SK-N-SH (cell line): Measurements from ENCODE around the gene HRH1. TPM values are rescaled to one million over a fixed set of nuclear protein-coding genes. Genes with fewer than 3 reads are reported as not detected.

Experiments
- CTCF ChIA-PET: fragments of 300-600, 350-600 bp; formaldehyde crosslinking; extraction: SDS; loops from one replicate; lab custom pipeline; 2021; lab: Yijun Ruan, JAX
- POLR2A ChIA-PET: fragments of 350-600 bp; sonication (Branson Sonifier 250); formaldehyde crosslinking; extraction: SDS; loops from one replicate; lab custom pipeline; 2020; ENCODE audit warnings: antibody characterized with exemption, inconsistent platforms; lab: Yijun Ruan, JAX
- DNase-seq: peaks from one replicate; pipeline ENCODE4 v3.0.0; 2012
- H2AFZ ChIP-seq: fragments of 200-600 bp; sonication (generic); 2 replicates; pipeline ENCODE4 v1.8.1; 2016; ENCODE audit warnings: antibody characterized with exemption, mild to moderate bottlenecking, low read depth
- H3F3A ChIP-seq: fragments of 200-600 bp; sonication (generic); replicated peaks from 2 replicates; pipeline ENCODE3; 2016; ENCODE audit warnings: antibody characterized with exemption, mild to moderate bottlenecking; ENCODE audit not compliant: insufficient read depth
- H3K27ac ChIP-seq, 2 experiments: fragments of 200-500 bp in 1 of 2; fragments of 200-600 bp in 1 of 2; sonication (Bioruptor generic) in 1 of 2; sonication (generic), shearing (Covaris generic) in 1 of 2; 2 replicates each; pipeline versions ENCODE4 v1.5.1 to v1.6.1; 2014 to 2016; ENCODE audit warnings: low read depth in 2 of 2, inconsistent platforms in 1 of 2, low read length in 1 of 2, mild to moderate bottlenecking in 1 of 2, mixed read lengths in 1 of 2
- H3K27me3 ChIP-seq: fragments of 200-600 bp; sonication (generic), shearing (Covaris generic); 2 replicates; pipeline ENCODE4 v1.6.1; 2016; ENCODE audit warnings: mixed run types; ENCODE audit not compliant: insufficient read depth
- H3K36me3 ChIP-seq, 2 experiments: fragments of 200-500 bp in 1 of 2; fragments of 200-600 bp in 1 of 2; sonication (Bioruptor generic) in 1 of 2; sonication (generic) in 1 of 2; replicated peaks in 1 of 2; 2 replicates each; pipeline versions ENCODE3 to v1.5.1; 2014 to 2016; ENCODE audit warnings: low read length in 1 of 2, mild to moderate bottlenecking in 1 of 2; ENCODE audit not compliant: insufficient read depth in 2 of 2, control insufficient read depth in 1 of 2
- H3K4me1 ChIP-seq, 2 experiments: fragments of 200-500 bp in 1 of 2; fragments of 200-600 bp in 1 of 2; sonication (Bioruptor generic) in 1 of 2; sonication (generic), shearing (Covaris generic) in 1 of 2; 2 replicates each; pipeline versions ENCODE4 v1.5.1 to v1.6.1; 2014 to 2016; ENCODE audit warnings: low read depth in 1 of 2, low read length in 1 of 2, mixed run types in 1 of 2; ENCODE audit not compliant: insufficient read depth in 2 of 2, control insufficient read depth in 1 of 2
- H3K4me2 ChIP-seq: fragments of 200-600 bp; sonication (generic), shearing (Covaris generic); 2 replicates; pipeline ENCODE4 v1.6.1; 2017; ENCODE audit warnings: mixed run types
- H3K4me3 ChIP-seq, 2 experiments: fragments of 200-500 bp in 1 of 2; fragments of 200-600 bp in 1 of 2; sonication (Bioruptor generic) in 1 of 2; sonication (generic), shearing (Covaris generic) in 1 of 2; 2 replicates each; pipeline versions ENCODE4 v1.5.1 to v1.8.1; 2014 to 2016; ENCODE audit warnings: low read depth in 2 of 2, inconsistent platforms in 1 of 2, low read length in 1 of 2, mild to moderate bottlenecking in 1 of 2, mixed read lengths in 1 of 2, moderate library complexity in 1 of 2
- H3K79me2 ChIP-seq: fragments of 200-600 bp; sonication (generic); 2 replicates; pipeline ENCODE4 v1.8.1; 2017; ENCODE audit warnings: mild to moderate bottlenecking; ENCODE audit not compliant: insufficient read depth
- H3K9ac ChIP-seq: fragments of 200-600 bp; sonication (generic); 2 replicates; pipeline ENCODE4 v1.6.1; 2017; ENCODE audit warnings: mixed run types
- H3K9me2 ChIP-seq: fragments of 200-600 bp; sonication (generic); 2 replicates; pipeline ENCODE4 v1.6.1; 2017; ENCODE audit warnings: mixed run types
- H3K9me3 ChIP-seq: fragments of 200-600 bp; sonication (generic); 2 replicates; pipeline ENCODE4 v1.6.1; 2017; ENCODE audit warnings: mixed run types, mild to moderate bottlenecking, moderate library complexity
- H4K20me1 ChIP-seq: fragments of 200-600 bp; sonication (generic); 2 replicates; pipeline ENCODE4 v1.6.1; 2017; ENCODE audit warnings: mild to moderate bottlenecking, mixed run types; ENCODE audit not compliant: insufficient read depth
- CHD2 ChIP-seq: fragments of 150-350 bp; IDR thresholded peaks from 2 replicates; pipeline ENCODE4 v1.6.1; 2018; ENCODE audit warnings: low read length; ENCODE audit not compliant: partially characterized antibody
- ELF1 ChIP-seq: IDR thresholded peaks from 2 replicates; pipeline ENCODE4 v1.4.0; 2012
- EP300 ChIP-seq, 2 experiments: IDR thresholded peaks; 2 replicates each; pipeline versions ENCODE4 v1.4.0 to v1.6.1; 2012; ENCODE audit warnings: borderline replicate concordance in 1 of 2, low read depth in 1 of 2, low read length in 1 of 2
- FOXM1 ChIP-seq: IDR thresholded peaks from 2 replicates; pipeline ENCODE4 v1.4.0; 2012; ENCODE audit warnings: low read depth, mild to moderate bottlenecking
- GABPA ChIP-seq: IDR thresholded peaks from 2 replicates; pipeline ENCODE4 v1.4.0; 2012; ENCODE audit warnings: low read depth, mild to moderate bottlenecking
- JUND ChIP-seq: IDR thresholded peaks from 2 replicates; pipeline ENCODE4 v1.4.0; 2012
- MAX ChIP-seq: IDR thresholded peaks from 2 replicates; pipeline ENCODE4 v1.4.0; 2012; ENCODE audit warnings: low read depth
- MXI1 ChIP-seq: IDR thresholded peaks from 2 replicates; pipeline ENCODE4 v1.6.1; 2012; ENCODE audit warnings: mild to moderate bottlenecking, low read depth, low read length, improper control_type of control experiment
- NFIC ChIP-seq: IDR thresholded peaks from 2 replicates; pipeline ENCODE4 v1.4.0; 2012; ENCODE audit warnings: borderline replicate concordance
- NRF1 ChIP-seq: IDR thresholded peaks from 2 replicates; pipeline ENCODE4 v1.6.1; 2012; ENCODE audit warnings: low read depth, mild to moderate bottlenecking, low read length
- POLR2AphosphoS5 ChIP-seq: IDR thresholded peaks from 2 replicates; pipeline ENCODE4 v1.6.1; 2012; ENCODE audit warnings: low read depth, low read length
- RAD21 ChIP-seq: IDR thresholded peaks from 2 replicates; pipeline ENCODE4 v1.6.1; 2012; ENCODE audit warnings: mild to moderate bottlenecking, low read length
- RCOR1 ChIP-seq: fragments of 150-350 bp; IDR thresholded peaks from 2 replicates; pipeline ENCODE4 v1.6.1; 2017; ENCODE audit warnings: antibody characterized with exemption, low read length
- RFX5 ChIP-seq: IDR thresholded peaks from 2 replicates; pipeline ENCODE4 v1.6.1; 2012; ENCODE audit warnings: mild to moderate bottlenecking, improper control_type of control experiment, low read length
- SMC3 ChIP-seq: IDR thresholded peaks from 2 replicates; pipeline ENCODE4 v1.6.1; 2012; ENCODE audit warnings: low read depth, low read length, improper control_type of control experiment
- TAF1 ChIP-seq: IDR thresholded peaks from 2 replicates; pipeline ENCODE4 v1.6.1; 2012; ENCODE audit warnings: low read depth, mild to moderate bottlenecking, low read length, moderate library complexity, borderline replicate concordance
- TCF12 ChIP-seq: IDR thresholded peaks from 2 replicates; pipeline ENCODE4 v1.4.0; 2012
- USF1 ChIP-seq: IDR thresholded peaks from 2 replicates; pipeline ENCODE4 v1.4.0; 2012; ENCODE audit warnings: low read depth, borderline replicate concordance
- ZBTB33 ChIP-seq: IDR thresholded peaks from 2 replicates; pipeline ENCODE4 v1.4.0; 2012; ENCODE audit warnings: low read depth, borderline replicate concordance
- WGBS: methylation state at CpG from one replicate; pipeline ENCODE4 v1.1.6; 2017; ENCODE audit warnings: low lambda C conversion rate; 5-methylcytosine and 5-hydroxymethylcytosine counted together
- polyA plus RNA-seq, 3 experiments: library from polyadenylated mRNA; depleted of rRNA; stranded (reverse); fragments of >200 nt; gene quantifications; 2 replicates each; pipeline ENCODE4 v1.2.3, GENCODE V29; 2012

The HRH1 gene
- polyA plus RNA-seq, 1 of the 3 experiments (the other 2 are of a cell fraction) = 6.2 TPM

GRCh38 chr3:11269007-11269406 lies 114.7 kb downstream of the HRH1 start:
- Histone ChIP-seq H3K27ac (no peak overlapping the region), H3K4me3 (no peak overlapping the region), H4K20me1 (no peaks in the 10 kb centered on the region), H3K27me3 (no peaks in the 10 kb centered on the region), H3K9me2 (no peaks in the 10 kb centered on the region), H3K36me3 (no peaks in the 10 kb centered on the region), H3K4me2 (no peak overlapping the region), H3K4me1 (peaks cover 10 to 15% of the 10 kb centered on the region in 2 experiments; a peak in 3 of 4 replicates), H3F3A (no peaks in the 10 kb centered on the region), H3K79me2 (peaks cover 19% of the 10 kb centered on the region), H2AFZ (no peak overlapping the region), H3K9ac (no peak overlapping the region), H3K9me3 (no peaks in the 10 kb centered on the region)
- DNase-seq = no peak
- CTCF ChIA-PET = no interaction called here
- no peak for TF ChIP-seq ZBTB33
- no peak for TF ChIP-seq FOXM1
- WGBS = 77% methylated on average over 9 of the region's 9 CpGs
- POLR2A ChIA-PET = no interaction called here

- ChIA-PET POLR2A (interaction anchor here (0.9 to 1.4 kb wide), 3 partner anchors 11 to 118 kb away, joined by 3 to 4 read pairs (median 3); partner anchors contain the start of gene HRH1), CTCF (interaction anchor here (1.1 to 2.6 kb wide), 3 partner anchors 11 to 15 kb away, joined by 3 to 8 read pairs (median 5); no protein-coding TSS in a partner anchor)
- H3K9ac ChIP-seq = peak within 1 kb of the TSS; percentile 95
- DNase-seq = peak; percentile 98
- H3K27me3 ChIP-seq = no peaks in the 10 kb centered on the region
- no peaks in the 10 kb centered on the region for H3K9me3 ChIP-seq
- no peaks in the 10 kb centered on the region for H3F3A ChIP-seq
- peak within 1 kb of the TSS; percentile 73 to 77 for H3K27ac ChIP-seq
- no peaks in the 10 kb centered on the region for H3K9me2 ChIP-seq
- no peaks in the 10 kb centered on the region for H4K20me1 ChIP-seq
- peaks cover 12 to 24% of the 10 kb centered on the region in 2 experiments; a peak in 3 of 4 replicates for H3K4me1 ChIP-seq
- H3K4me3 ChIP-seq = peak within 1 kb of the TSS; percentile 83 to 96
- H2AFZ ChIP-seq = peak within 1 kb of the TSS; percentile 98
- peaks cover 0 to 5% of the 10 kb centered on the region in 2 experiments for H3K36me3 ChIP-seq
- TF ChIP-seq MXI1 (peak; percentile 83), CHD2 (peak; percentile 30), NRF1 (peak; percentile 91), RFX5 (no peak), JUND (no peak), POLR2AphosphoS5 (peak; percentile 91), GABPA (peak; percentile 67), USF1 (no peak), TAF1 (peak; percentile 79), RAD21 (no peak), SMC3 (0 out of 2 replicates have a peak, but pooled peaks have one; percentile 14), EP300 (IDR thresholded peaks at IDR 0.05; ENCODE audit: borderline replicate concordance in 1 of 2, low read depth in 1 of 2, low read length in 1 of 2) (peak in 1 of 2 experiments; percentile 21; a peak in 1 of 4 replicates), TCF12 (no peak), MAX (peak; percentile 64; the same call in 1 of the 2 replicates), RCOR1 (no peak), NFIC (no peak), ELF1 (peak; percentile 96)
- WGBS = 2% methylated on average over 33 of the region's 51 CpGs
- H3K79me2 ChIP-seq = peaks cover 51% of the 10 kb centered on the region
- peak within 1 kb of the TSS; percentile 85 for H3K4me2 ChIP-seq
Measured at GRCh38 chr3:11271986-11272904, 118.0 kb downstream of the HRH1 start, which contains the start of gene ATG7. Gene ATG7, plus strand, starts transcription at chr3:11272397. Its CDS starts 26,299 bp downstream, at chr3:11298696.
